NCI-H1092 (cell line): ENCODE measurements around the gene ENTPD1.

ENCODE experiments used
- DNase-seq: peaks from one replicate; lab custom pipeline; 2025; lab: John Stamatoyannopoulos, UW

Gene ENTPD1

GRCh38 chr10:95831076-95831475 is 75.1 kb downstream of the ENTPD1 start:
- DNase-seq = no peak

GRCh38 chr10:95831515-95831914 is 75.6 kb downstream of the ENTPD1 start:
- DNase-seq = no peak

GRCh38 chr10:95832216-95833041 is 76.5 kb downstream of the ENTPD1 start:
- DNase-seq = no peak

DNA sequence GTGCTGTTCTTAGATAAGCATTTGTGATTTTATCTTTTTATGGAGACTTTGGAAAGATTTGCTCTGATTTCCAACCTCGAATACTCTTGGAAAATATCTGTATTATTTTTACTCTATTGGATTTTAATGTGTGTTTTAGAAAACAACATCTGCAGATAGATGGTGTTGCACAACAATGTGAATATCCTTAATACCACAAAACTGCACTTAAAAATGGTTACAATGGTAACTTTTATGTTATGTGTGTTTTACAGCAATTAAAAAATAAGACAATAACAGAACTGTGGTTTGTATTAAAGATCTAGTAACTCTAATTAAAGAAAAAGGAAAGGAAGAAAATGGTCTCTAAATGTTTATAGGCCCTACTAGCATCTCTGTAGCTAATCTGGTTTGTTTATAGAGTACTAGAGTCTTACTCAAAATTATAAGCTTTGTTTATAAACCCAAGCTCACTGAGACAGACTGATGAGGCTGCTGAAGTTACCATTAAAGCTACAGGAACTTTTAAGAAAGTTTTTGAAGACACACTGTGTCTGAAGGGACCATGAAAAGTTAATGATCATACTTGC is 77.2 kb downstream of the ENTPD1 start:
- DNase-seq = no peak

- no peak for DNase-seq
These were observed 78.4 kb downstream of the ENTPD1 start for GRCh38 chr10:95834406-95834805.

DNA sequence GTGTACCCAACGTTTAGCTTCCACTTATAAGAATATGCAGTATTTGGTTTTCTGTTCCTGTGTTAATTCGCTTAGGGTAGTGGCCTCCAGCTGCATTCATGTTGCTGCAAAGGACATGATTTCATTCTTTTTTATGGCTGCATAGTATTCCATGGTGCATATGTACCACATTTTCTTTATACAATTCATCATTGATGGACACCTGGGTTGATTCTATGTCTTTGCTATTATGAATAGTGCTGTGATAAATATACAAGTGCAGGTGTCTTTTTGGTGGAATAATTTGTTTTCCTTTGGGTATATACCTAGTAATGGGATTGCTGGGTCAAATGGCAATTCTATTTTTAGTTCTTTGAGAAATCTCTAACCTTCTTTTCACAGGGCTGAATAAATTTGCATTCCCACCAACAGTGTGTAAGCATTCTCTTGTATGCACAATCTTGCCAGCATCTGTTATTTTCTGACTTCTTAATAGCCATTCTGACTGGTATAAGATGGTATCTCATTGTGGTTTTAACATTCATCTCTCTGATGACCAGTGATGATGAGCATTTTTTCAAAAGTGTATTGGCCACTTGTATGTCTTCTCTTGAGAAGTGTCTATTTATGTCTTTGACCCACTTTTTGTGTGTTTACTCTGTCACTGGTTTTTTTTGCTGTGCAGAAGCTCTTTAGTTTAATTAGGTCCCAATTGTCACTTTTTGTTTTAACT is 79.3 kb downstream of the ENTPD1 start:
- DNase-seq = no peak

GRCh38 chr10:95835911-95836310 is 79.9 kb downstream of the ENTPD1 start:
- no peak for DNase-seq

DNA sequence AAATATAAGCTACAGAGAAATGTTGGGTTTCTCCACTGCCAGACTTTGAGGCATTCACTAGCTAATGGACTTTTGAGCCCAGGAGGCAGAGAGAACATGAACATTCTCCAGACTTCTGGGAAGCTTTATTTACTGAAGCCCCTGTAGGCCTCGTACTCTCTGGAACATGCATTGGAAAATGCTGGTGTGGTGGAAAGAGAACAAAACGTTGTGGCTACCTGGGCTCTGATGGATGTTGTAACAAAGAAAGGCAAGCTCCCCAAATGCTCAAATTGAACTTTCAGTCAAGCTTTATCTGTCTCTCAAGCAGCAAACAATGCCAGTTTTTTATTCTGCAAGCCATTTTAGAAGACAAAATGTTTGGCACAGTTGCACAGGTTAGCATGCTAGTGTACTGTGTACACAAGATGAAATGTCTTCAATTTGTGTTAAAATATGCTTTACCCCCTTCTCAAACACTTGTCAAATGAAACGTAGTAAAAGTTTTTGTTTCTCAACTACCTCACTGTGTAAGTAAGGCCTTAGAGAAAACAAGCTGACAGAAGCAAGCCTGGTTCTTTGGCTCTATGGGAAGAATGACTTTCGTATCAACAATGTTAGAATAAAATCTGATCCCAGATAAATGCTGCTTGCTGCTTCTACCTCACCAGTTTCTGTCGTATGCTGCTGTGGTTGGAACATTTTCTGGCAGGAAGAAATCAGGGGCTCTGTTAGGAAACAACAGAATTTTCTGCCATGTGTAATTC is 80.8 kb downstream of the ENTPD1 start:
- DNase-seq = no peak

DNA sequence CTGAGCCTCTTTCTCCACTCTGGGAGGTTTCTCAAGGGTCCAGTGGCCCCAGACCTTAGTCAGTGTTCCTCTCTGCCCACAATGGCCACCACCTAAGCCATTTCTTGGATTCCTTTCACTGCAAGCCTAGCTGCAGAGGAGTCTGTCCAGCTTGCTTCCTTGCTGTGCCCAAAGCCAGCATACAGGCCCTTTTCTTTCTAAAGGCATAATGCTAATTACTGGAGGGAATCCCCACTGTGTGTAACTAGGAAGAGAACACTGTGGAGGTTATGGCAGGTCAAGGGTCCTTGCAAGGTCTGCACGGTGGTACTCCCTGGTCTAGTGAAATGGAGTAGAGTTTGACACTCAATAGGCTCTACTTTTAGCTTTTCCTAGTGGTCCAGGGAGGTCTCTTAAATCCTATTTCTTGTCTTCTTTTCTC is 81.4 kb downstream of the ENTPD1 start:
- no peak for DNase-seq

DNA sequence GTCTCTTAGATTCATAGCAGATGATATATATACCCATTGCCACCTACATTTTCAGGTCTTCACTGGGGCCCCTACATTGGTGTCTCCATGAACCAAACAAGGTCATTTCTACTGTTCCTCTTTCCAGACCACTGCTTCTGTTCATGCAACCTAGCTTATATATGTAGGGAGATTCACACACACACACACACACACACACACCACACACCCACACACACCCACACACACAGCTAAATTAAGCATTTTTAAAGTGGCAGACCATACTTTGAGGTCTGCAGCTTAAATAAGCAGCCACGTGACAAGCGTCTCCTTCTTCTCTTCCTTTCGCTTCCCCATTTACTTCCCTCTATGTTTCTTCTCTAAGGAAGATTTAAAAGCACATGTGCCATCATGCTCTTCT is 81.8 kb downstream of the ENTPD1 start:
- DNase-seq = no peak

GRCh38 chr10:95840121-95840520 is 84.2 kb downstream of the ENTPD1 start:
- no peak for DNase-seq

GRCh38 chr10:95840681-95841080 is 84.7 kb downstream of the ENTPD1 start:
- no peak for DNase-seq

DNA sequence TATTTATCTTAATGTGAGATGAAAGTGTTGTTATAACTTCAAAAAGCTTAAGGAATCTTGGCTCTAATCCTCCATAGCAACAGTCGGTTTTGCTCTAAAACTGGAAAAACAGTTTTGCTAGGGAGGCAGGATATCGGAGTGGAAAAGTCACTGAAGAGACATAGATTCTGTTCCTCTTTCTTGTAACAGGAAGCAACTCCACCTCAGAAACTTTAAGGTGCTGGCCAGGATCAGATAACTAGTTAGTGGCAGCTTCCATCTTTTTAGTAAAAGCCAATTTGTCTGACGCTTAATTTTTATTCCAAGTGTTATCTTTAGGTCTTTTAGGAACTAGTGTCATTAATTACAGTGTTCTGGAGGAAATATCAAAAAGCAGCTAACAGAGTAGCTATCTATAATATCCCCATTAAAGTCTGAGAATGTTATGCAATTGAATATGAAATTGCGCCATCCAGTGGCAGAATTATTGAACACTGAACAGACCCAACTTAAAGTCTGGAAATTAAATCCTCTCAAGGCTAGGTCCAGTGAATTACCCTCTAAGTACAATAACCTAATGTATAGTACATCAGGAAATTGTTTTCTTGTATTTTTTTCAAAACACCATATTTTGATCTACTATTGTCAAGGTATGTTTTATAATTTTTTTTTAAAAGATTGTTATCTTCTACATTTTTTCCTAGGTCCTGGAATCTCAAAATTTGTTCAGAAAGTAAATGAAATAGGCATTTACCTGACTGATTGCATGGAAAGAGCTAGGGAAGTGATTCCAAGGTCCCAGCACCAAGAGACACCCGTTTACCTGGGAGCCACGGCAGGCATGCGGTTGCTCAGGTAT is 85.9 kb downstream of the ENTPD1 start:
- DNase-seq = peak; percentile 18

- no peak for DNase-seq
These were observed 89.4 kb downstream of the ENTPD1 start for GRCh38 chr10:95845411-95845810.

DNA sequence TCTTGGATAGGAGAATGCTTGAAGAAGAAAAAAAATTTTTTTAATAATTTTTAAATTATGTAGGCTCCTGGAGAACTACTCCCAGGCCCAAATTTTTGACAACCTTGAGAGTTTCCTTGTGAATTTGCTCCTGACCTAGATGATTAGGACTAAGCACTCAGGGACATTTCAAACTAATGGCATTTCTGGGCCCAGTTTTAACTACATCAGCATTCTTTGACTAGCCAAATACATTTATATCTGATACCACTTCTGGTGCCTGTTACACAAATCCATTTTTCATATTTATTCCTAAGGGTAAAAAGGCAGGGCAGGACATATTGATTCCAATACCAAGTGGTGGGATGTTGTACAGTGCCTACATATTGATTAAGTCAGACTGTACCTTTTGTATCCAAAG is 91.0 kb downstream of the ENTPD1 start:
- DNase-seq = no peak

DNA sequence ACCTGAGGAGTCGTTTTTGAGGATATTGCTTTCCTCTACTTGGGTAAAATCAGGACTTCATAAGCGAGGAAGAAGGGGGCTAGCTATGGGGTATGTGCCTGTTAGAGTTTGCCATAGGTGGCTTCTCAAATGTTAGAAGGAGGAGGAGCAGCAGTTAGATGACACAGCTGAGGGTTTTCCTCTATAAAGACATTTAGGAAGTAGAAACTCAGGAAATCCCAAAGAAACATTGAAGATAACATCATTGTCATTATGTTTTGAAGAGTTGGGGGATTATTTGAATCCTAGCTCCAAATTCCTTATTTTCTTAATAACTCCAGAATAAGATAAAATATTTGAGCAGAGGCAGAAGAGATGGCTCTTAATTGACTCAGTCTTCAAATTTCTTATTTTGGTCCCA is 92.9 kb downstream of the ENTPD1 start:
- DNase-seq = no peak

DNA sequence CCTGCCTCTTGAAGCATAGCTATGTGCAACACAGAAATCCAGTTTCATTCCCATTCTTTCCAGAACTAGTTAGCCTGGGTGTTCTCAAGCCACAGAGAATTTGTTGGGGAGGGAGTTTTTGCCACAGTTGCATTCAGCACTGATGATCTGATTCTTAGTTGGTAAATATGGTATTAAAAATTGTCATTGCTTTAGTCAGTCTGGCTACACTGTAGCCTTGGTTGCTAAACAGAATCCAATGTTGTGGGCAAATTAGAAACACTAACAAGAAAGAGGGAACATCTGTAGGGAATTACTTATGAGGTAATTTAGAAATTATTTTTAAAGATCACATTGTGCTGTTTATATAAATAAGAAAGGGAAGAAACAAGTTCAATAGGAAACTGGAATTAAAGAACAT is 94.8 kb downstream of the ENTPD1 start:
- DNase-seq = no peak

GRCh38 chr10:95860166-95860940 is 104.4 kb downstream of the ENTPD1 start:
- no peak for DNase-seq

- no peak for DNase-seq
These were observed 105.4 kb downstream of the ENTPD1 start for GRCh38 chr10:95861386-95861785.

- DNase-seq = no peak
These were observed 109.2 kb downstream of the ENTPD1 start for GRCh38 chr10:95864906-95865813.
